Ammon's horn (tissue), 1 donor: ENCODE data around the gene OR2K2.
"Not testable (repeated sequence)": the region's sequence is repeated elsewhere in the genome, so short reads cannot be mapped to it uniquely, and the experiment has no call there.

Source experiments
- DNase-seq: peaks from one replicate; pipeline ENCODE4 v3.0.0-alpha.2; 2016; ENCODE audit warnings: low spot score

Gene OR2K2

GRCh38 chr9:111298111-111298510 lies 31.9 kb downstream of the OR2K2 start:
- DNase-seq: peak; percentile 78

GRCh38 chr9:111297066-111297824 lies 32.8 kb downstream of the OR2K2 start:
- DNase-seq: no peak

- DNase-seq: peak; percentile 88
These were observed 35.2 kb downstream of the OR2K2 start for GRCh38 chr9:111294691-111295451.

GRCh38 chr9:111287127-111287526 lies 42.9 kb downstream of the OR2K2 start:
- no peak for DNase-seq

GRCh38 chr9:111284703-111285102 lies 45.3 kb downstream of the OR2K2 start:
- no peak for DNase-seq

GRCh38 chr9:111282845-111283244 lies 47.2 kb downstream of the OR2K2 start:
- DNase-seq: no peak

- not testable (repeated sequence) for DNase-seq
These were observed 49.2 kb downstream of the OR2K2 start for GRCh38 chr9:111280795-111281194.
